Activated B cell treated with CpG ODN at 0.5 μM for 24 hours (primary cell): ENCODE results near the gene RAB17. TPM values are rescaled to one million over a fixed set of nuclear protein-coding genes. Genes with fewer than 3 reads are reported as not detected.

Source experiments
- ATAC-seq: fragments of 200-7000 bp; cut with Tn5 transposase; one replicate; pipeline ENCODE4 v1.10.0; 2021; ENCODE audit warnings: low read depth, mild to moderate bottlenecking, moderate library complexity
- CTCF ChIA-PET: fragments of 350-600 bp; sonication (Branson Sonifier 250); formaldehyde crosslinking; loops from one replicate; lab custom pipeline; 2021; ENCODE audit warnings: antibody characterized with exemption; lab: Charles Lee
- POLR2A ChIA-PET: fragments of 350-600 bp; sonication (Branson Sonifier 250); formaldehyde crosslinking; loops from one replicate; lab custom pipeline; 2021; ENCODE audit warnings: antibody characterized with exemption; lab: Charles Lee
- DNase-seq: peaks from one replicate; pipeline ENCODE4 v3.0.0; 2022
- H3K27ac Mint-ChIP-seq: one replicate; pipeline ENCODE4 v1.8.0; 2020; ENCODE audit warnings: mixed read lengths
- H3K27me3 Mint-ChIP-seq: one replicate; pipeline ENCODE4 v1.8.0; 2021; ENCODE audit warnings: mixed read lengths
- H3K36me3 Mint-ChIP-seq: one replicate; pipeline ENCODE4 v1.8.0; 2021; ENCODE audit warnings: low read depth, mixed read lengths
- H3K4me1 Mint-ChIP-seq: one replicate; pipeline ENCODE4 v1.8.0; 2021; ENCODE audit warnings: mixed read lengths
- H3K4me3 Mint-ChIP-seq: one replicate; pipeline ENCODE4 v1.8.0; 2020; ENCODE audit warnings: mild to moderate bottlenecking, mixed read lengths
- H3K9me3 Mint-ChIP-seq: one replicate; pipeline ENCODE4 v1.8.0; 2020; ENCODE audit warnings: mixed read lengths
- intact Hi-C: fragments of 100-400 bp; cut with micrococcal nuclease; formaldehyde crosslinking; loops from one replicate; pipeline ENCODE4 v1.15.1; 2024
- total RNA-seq: library from RNA; stranded (reverse); gene quantifications from 2 replicates; pipeline ENCODE4 v1.2.3, GENCODE V29; 2022
- TF ChIP-seq, protein P1 (sequence below): fragments of 200-600 bp; IDR thresholded peaks from one replicate; pipeline ENCODE4 v1.8.0; 2022; ENCODE audit warnings: antibody characterized with exemption, mild to moderate bottlenecking

RAB17 gene
- not detected in 2 replicates for total RNA-seq

DNA sequence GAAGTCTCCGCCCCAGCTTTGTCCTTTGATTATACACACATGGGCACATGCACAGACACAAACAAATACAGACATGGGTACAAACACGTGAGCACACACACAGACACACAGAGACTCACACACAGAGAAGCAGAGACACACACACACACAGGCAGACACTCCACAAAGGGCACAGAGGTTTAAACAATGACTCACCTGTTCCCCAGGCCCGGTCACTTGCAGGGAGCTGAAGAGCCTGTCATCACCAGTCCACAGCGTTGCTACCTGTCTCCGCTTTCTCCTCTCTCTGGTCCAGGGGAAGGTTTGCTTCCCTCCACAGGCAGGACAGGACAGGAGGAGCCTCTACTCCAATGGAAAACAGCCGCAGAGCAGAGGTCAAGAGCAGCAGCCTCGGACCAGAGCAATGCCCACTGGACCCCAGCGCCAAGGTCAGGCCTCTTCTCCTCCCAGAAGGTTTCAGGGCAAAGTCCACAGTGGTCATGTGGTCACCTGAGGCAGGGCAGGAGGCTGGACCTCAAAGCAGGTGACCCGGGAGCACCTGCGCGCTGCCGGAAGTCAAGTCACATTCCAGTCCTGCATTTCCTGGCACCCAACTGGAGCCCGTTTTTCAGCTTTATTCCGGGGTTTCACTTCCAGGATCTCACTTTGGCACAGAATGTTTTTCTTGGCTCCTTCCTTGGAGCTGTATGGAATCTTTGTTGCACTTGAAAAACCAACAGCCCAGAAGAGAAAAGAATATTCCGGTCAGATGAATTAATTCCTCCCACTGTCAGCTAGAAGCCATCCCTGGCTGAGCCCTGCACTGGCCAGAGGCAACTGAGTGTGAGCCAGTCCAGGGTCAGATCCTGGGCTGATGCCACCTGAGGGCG is at the start of gene RAB17:
Gene RAB17, minus strand, starts transcription at position 463 of the 869 bp plus-strand sequence. CDS start 4,580 bp downstream, outside the sequence.
- DNase-seq (no peak), ATAC-seq (no peak)
- Mint-ChIP-seq H3K36me3 (no peaks in the 10 kb centered on the region), H3K4me1 (peaks cover 9% of the 10 kb centered on the region), H3K9me3 (no peaks in the 10 kb centered on the region), H3K27ac (no peak within 1 kb of the TSS), H3K27me3 (peaks cover 3% of the 10 kb centered on the region), H3K4me3 (no peak within 1 kb of the TSS)
- POLR2A ChIA-PET: no interaction called here
- CTCF ChIA-PET: no interaction called here
- TF ChIP-seq, protein P1, sequence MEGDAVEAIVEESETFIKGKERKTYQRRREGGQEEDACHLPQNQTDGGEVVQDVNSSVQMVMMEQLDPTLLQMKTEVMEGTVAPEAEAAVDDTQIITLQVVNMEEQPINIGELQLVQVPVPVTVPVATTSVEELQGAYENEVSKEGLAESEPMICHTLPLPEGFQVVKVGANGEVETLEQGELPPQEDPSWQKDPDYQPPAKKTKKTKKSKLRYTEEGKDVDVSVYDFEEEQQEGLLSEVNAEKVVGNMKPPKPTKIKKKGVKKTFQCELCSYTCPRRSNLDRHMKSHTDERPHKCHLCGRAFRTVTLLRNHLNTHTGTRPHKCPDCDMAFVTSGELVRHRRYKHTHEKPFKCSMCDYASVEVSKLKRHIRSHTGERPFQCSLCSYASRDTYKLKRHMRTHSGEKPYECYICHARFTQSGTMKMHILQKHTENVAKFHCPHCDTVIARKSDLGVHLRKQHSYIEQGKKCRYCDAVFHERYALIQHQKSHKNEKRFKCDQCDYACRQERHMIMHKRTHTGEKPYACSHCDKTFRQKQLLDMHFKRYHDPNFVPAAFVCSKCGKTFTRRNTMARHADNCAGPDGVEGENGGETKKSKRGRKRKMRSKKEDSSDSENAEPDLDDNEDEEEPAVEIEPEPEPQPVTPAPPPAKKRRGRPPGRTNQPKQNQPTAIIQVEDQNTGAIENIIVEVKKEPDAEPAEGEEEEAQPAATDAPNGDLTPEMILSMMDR: no peak
- intact Hi-C loops: no loop called here

GRCh38 chr2:237639836-237640220 is 49.3 kb upstream of the RAB17 start:
- ChIA-PET POLR2A (no interaction called here), CTCF (no interaction called here)
- ATAC-seq (no peak), DNase-seq (no peak)
- Mint-ChIP-seq H3K4me3 (no peak overlapping the region), H3K27me3 (peaks cover 11% of the 10 kb centered on the region), H3K36me3 (no peaks in the 10 kb centered on the region), H3K4me1 (peaks cover 4% of the 10 kb centered on the region), H3K27ac (no peak overlapping the region), H3K9me3 (peaks cover 2% of the 10 kb centered on the region)
- TF ChIP-seq, protein P1: no peak
- intact Hi-C loops: no loop called here

DNA sequence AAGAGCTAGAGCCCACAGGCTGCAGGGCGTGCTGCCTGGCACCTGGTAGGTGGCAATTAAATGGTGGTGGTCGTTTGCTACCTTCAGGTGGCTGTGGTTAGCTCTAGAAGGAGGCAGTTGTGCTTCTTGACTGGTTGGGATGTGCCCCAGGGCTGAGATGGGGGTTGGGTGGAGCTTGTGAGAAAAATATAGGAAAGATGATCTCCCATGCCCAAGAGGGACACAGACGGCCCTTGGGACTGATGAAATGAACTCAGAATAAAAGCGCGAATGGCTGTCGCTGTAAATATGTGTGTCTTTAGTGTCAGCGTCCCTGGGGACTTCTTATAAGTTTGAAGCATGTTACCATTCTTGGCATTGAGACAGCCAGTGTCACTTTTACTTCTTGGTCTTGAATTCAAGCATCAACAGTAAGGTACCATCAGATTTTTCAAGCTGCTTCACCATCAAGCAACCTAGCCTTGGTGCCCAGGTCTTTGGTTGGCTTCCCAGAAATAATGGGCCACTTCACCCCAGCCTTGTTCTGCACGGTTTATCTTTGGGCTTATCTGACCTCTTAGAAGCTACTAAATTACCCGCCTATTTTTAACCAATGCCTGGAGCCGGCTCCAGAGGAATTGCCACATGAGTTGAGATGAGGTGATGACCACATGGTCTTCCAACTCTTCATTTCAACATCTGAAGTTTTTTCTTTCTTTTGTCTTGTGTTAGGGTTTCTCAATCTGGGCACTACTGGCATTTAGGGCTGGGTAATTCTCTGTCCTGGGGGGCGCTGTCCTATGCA is 48.7 kb upstream of the RAB17 start:
- CTCF ChIA-PET: no interaction called here
- intact Hi-C loops: no loop called here
- peaks cover 6% of the 10 kb centered on the region for H3K9me3 Mint-ChIP-seq
- TF ChIP-seq, protein P1: no peak
- no peaks in the 10 kb centered on the region for H3K36me3 Mint-ChIP-seq
- POLR2A ChIA-PET: no interaction called here
- H3K4me1 Mint-ChIP-seq: peaks cover 4% of the 10 kb centered on the region
- DNase-seq (no peak), ATAC-seq (no peak)
- H3K27ac Mint-ChIP-seq: no peak overlapping the region
- peaks cover 8% of the 10 kb centered on the region for H3K27me3 Mint-ChIP-seq
- no peak overlapping the region for H3K4me3 Mint-ChIP-seq

- TF ChIP-seq, protein P1: no peak
- no peak for ATAC-seq
- Mint-ChIP-seq H3K4me1 (peaks cover 4% of the 10 kb centered on the region), H3K9me3 (peaks cover 6% of the 10 kb centered on the region), H3K27ac (no peak overlapping the region), H3K36me3 (no peaks in the 10 kb centered on the region), H3K4me3 (no peak overlapping the region), H3K27me3 (peaks cover 14% of the 10 kb centered on the region)
- ChIA-PET CTCF (no interaction called here), POLR2A (no interaction called here)
- intact Hi-C loops: no loop called here
- no peak for DNase-seq
These were observed 47.6 kb upstream of the RAB17 start for GRCh38 chr2:237638176-237638575.
